HepG2 (cell line): ENCODE measurements around the gene SPANXN4. TPM values are rescaled to one million over a fixed set of nuclear protein-coding genes. Genes with fewer than 3 reads are reported as not detected.

Experiments
- ATAC-seq: fragments of 200-7000 bp; cut with Tn5 transposase; 3 replicates; pipeline ENCODE4 v1.9.1; 2020; ENCODE audit warnings: mild to moderate bottlenecking, moderate library complexity
- BruUV-seq: library from RNA; stranded (reverse); fragments of 400-500 nt; replicated peaks from 2 replicates; lab custom pipeline; 2021; lab: Mats Ljungman, UMichigan
- CTCF ChIA-PET: fragments of 300-600 bp; formaldehyde crosslinking; extraction: SDS; loops from one replicate; lab custom pipeline; 2021; ENCODE audit warnings: low total read pairs, inconsistent platforms, low intra/inter-chr PET ratio; lab: Yijun Ruan, JAX
- POLR2A ChIA-PET: fragments of 350-600 bp; sonication (Branson Sonifier 250); formaldehyde crosslinking; loops from one replicate; lab custom pipeline; 2020; ENCODE audit warnings: antibody characterized with exemption, inconsistent platforms; lab: Yijun Ruan, JAX
- DNase-seq: peaks from one replicate; pipeline ENCODE4 v3.0.0-alpha.2; 2015; ENCODE audit warnings: low spot score
- FAIRE-seq: peaks from 3 replicates; lab custom pipeline; 2011; peaks lifted over from hg19 to GRCh38; lab: Jason Lieb, UNC
- H2AFZ ChIP-seq: one replicate; pipeline ENCODE4 v1.6.1; 2011; ENCODE audit warnings: low read length, inconsistent platforms
- H3K27ac ChIP-seq: fragments of 300-600 bp; 3 replicates; pipeline ENCODE4 v1.8.0; 2011; ENCODE audit warnings: mixed run types, mild to moderate bottlenecking, mixed read lengths, low read length, inconsistent platforms; ENCODE audit not compliant: insufficient read depth; ENCODE audit errors: extremely low read length
- H3K27me3 ChIP-seq, 2 experiments: fragments of 200-600 bp in 1 of 2; 2 replicates in 1 of 2; 3 replicates in 1 of 2; pipeline versions ENCODE4 v1.6.0 to v1.8.0; 2011; ENCODE audit warnings: low read length in 2 of 2, mild to moderate bottlenecking in 2 of 2, moderate library complexity in 2 of 2, inconsistent platforms in 1 of 2; ENCODE audit not compliant: insufficient read depth in 2 of 2, control insufficient read depth in 1 of 2
- H3K36me3 ChIP-seq, 2 experiments: fragments of 200-600 bp in 1 of 2; replicated peaks in 1 of 2; 2 replicates in 1 of 2; 3 replicates in 1 of 2; pipeline versions ENCODE4 v1.5.1 to v1.8.0; 2011; ENCODE audit warnings: low read length in 2 of 2, inconsistent platforms in 1 of 2; ENCODE audit not compliant: insufficient read depth in 2 of 2, control insufficient read depth in 1 of 2
- H3K4me1 ChIP-seq: 2 replicates; pipeline ENCODE4 v1.5.1; 2012; ENCODE audit warnings: low read length, inconsistent platforms; ENCODE audit not compliant: insufficient read depth
- H3K4me2 ChIP-seq: 2 replicates; pipeline ENCODE4 v1.6.0; 2011; ENCODE audit warnings: low read depth, low read length, inconsistent platforms
- H3K4me3 ChIP-seq, 3 experiments: fragments of 200-600 bp in 1 of 3; sonication (generic), shearing (Covaris generic) in 1 of 3; replicated peaks in 1 of 3; 2 replicates each; pipeline ENCODE4 v1.5.1; 2011 to 2016; ENCODE audit warnings: low read length in 3 of 3, inconsistent platforms in 2 of 3, low read depth in 2 of 3, mild to moderate bottlenecking in 2 of 3, control low read depth in 1 of 3, mixed read lengths in 1 of 3; ENCODE audit not compliant: insufficient read depth in 1 of 3
- H3K79me2 ChIP-seq: one replicate; pipeline ENCODE4 v1.6.1; 2011; ENCODE audit warnings: low read length, inconsistent platforms; ENCODE audit not compliant: insufficient read depth
- H3K9ac ChIP-seq: 2 replicates; pipeline ENCODE4 v1.6.0; 2011; ENCODE audit warnings: mild to moderate bottlenecking, low read depth, low read length, inconsistent platforms; ENCODE audit not compliant: insufficient read depth
- H3K9me3 ChIP-seq: 2 replicates; pipeline ENCODE4 v1.5.1; 2012; ENCODE audit warnings: mild to moderate bottlenecking, low read length
- H4K20me1 ChIP-seq: 2 replicates; pipeline ENCODE4 v1.6.0; 2011; ENCODE audit warnings: inconsistent platforms, mild to moderate bottlenecking, low read length, moderate library complexity; ENCODE audit not compliant: insufficient read depth
- ARNTL ChIP-seq: sonication (generic); formaldehyde crosslinking; IDR thresholded peaks from 2 replicates; pipeline ENCODE4 v1.4.0; 2020; ENCODE audit warnings: mild to moderate bottlenecking, missing genetic modification reagents
- BORCS8-MEF2B ChIP-seq: sonication (generic); formaldehyde crosslinking; IDR thresholded peaks from 2 replicates; pipeline ENCODE4 v1.8.0; 2022; ENCODE audit warnings: mild to moderate bottlenecking, missing genetic modification reagents
- CEBPB ChIP-seq: IDR thresholded peaks from 2 replicates; pipeline ENCODE4 v1.6.1; 2011; ENCODE audit warnings: low read depth, low read length, improper control_type of control experiment, borderline replicate concordance
- MLLT10 ChIP-seq: sonication (generic); formaldehyde crosslinking; IDR thresholded peaks from 2 replicates; pipeline ENCODE4 v1.4.0; 2020; ENCODE audit warnings: missing genetic modification reagents
- SAFB2 ChIP-seq: sonication (generic); formaldehyde crosslinking; IDR thresholded peaks from 2 replicates; pipeline ENCODE4 v1.5.1; 2020; ENCODE audit warnings: missing genetic modification reagents, low read depth, mild to moderate bottlenecking, borderline replicate concordance
- SIN3B ChIP-seq: fragments of 150-350 bp; IDR thresholded peaks from 2 replicates; pipeline ENCODE4 v1.6.1; 2014; ENCODE audit warnings: low read length
- SRSF9 ChIP-seq: fragments of 200-400 bp; formaldehyde crosslinking; IDR thresholded peaks from 2 replicates; pipeline ENCODE4 v1.6.1; 2018; ENCODE audit warnings: borderline replicate concordance, mild to moderate bottlenecking, low read depth, low read length; ENCODE audit not compliant: insufficient read depth, poor library complexity, severe bottlenecking
- THAP11 ChIP-seq: IDR thresholded peaks from 2 replicates; pipeline ENCODE4 v1.6.1; 2016; ENCODE audit warnings: missing biosample characterization, missing genetic modification reagents
- ZNF546 ChIP-seq: sonication (generic); formaldehyde crosslinking; conservative IDR thresholded peaks from 2 replicates; pipeline ENCODE4 v1.8.1; 2023; ENCODE audit warnings: mild to moderate bottlenecking, missing genetic modification reagents
- ZNF562 ChIP-seq: sonication (generic); formaldehyde crosslinking; IDR thresholded peaks from 2 replicates; pipeline ENCODE4 v1.8.0; 2022; ENCODE audit warnings: missing genetic modification reagents, borderline replicate concordance
- ZNF597 ChIP-seq: sonication (generic); formaldehyde crosslinking; IDR thresholded peaks from 2 replicates; pipeline ENCODE4 v1.5.0; 2020; ENCODE audit warnings: missing genetic modification reagents
- ZNF678 ChIP-seq: sonication (generic); formaldehyde crosslinking; IDR thresholded peaks from 2 replicates; pipeline ENCODE4 v1.4.0; 2020; ENCODE audit warnings: mild to moderate bottlenecking, missing genetic modification reagents
- WGBS: methylation state at CpG from one replicate; pipeline ENCODE4 v1.1.6; 2017; ENCODE audit warnings: low lambda C conversion rate; 5-methylcytosine and 5-hydroxymethylcytosine counted together
- in situ Hi-C: cut with HindIII; loops from 2 replicates; pipeline ENCODE4 v1.10.0; 2017; ENCODE audit warnings: low pct_unique_long_range_greater_than_20kb; ENCODE audit not compliant: extremely low pct_ligation_motif_present
- intact Hi-C: fragments of 100-400 bp; cut with micrococcal nuclease; formaldehyde crosslinking; loops from one replicate; pipeline ENCODE4 v1.10.0; 2022; ENCODE audit not compliant: unreplicated experiment
- polyA plus RNA-seq, 8 experiments: library from polyadenylated mRNA; depleted of rRNA in 3 of 8; stranded (reverse) in 7 of 8; unstranded in 1 of 8; fragments of >200 nt; fragmentation: Illumina TruSeq in 4 of 8; extraction: Trizol in 4 of 8; gene quantifications; 2 replicates each; pipeline versions ENCODE4 v1.2.1 to v1.2.3, GENCODE V29; 2011 to 2016; ENCODE audit warnings: low read depth in 4 of 8, missing spikeins in 1 of 8, mixed read lengths in 1 of 8; ENCODE audit not compliant: insufficient read depth in 1 of 8
- total RNA-seq, 5 experiments: library from RNA; depleted of rRNA; stranded (reverse); fragments of >200 nt; fragmentation: Illumina TruSeq; extraction: Trizol; gene quantifications; 2 replicates each; pipeline ENCODE4 v1.2.3, GENCODE V29; 2016; ENCODE audit warnings: low read depth in 1 of 5
- TF ChIP-seq, protein P1 (sequence below): sonication (generic); formaldehyde crosslinking; IDR thresholded peaks from 2 replicates; pipeline ENCODE4 v1.4.0; 2020; ENCODE audit warnings: mild to moderate bottlenecking, missing genetic modification reagents, borderline replicate concordance

SPANXN4 gene
- total and polyA plus RNA-seq, 2 of the 13 experiments (the other 11 are each of a cell fraction or from before 2014, with no cell fraction given), result not detected

GRCh38 chrX:142998447-142999198, 27.1 kb upstream of the SPANXN4 start (continued):
- TF ChIP-seq, protein P1, sequence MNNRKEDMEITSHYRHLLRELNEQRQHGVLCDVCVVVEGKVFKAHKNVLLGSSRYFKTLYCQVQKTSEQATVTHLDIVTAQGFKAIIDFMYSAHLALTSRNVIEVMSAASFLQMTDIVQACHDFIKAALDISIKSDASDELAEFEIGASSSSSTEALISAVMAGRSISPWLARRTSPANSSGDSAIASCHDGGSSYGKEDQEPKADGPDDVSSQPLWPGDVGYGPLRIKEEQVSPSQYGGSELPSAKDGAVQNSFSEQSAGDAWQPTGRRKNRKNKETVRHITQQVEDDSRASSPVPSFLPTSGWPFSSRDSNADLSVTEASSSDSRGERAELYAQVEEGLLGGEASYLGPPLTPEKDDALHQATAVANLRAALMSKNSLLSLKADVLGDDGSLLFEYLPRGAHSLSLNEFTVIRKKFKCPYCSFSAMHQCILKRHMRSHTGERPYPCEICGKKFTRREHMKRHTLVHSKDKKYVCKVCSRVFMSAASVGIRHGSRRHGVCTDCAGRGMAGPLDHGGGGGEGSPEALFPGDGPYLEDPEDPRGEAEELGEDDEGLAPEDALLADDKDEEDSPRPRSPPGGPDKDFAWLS, result no peak
- TF ChIP-seq, all 625 proteins: peak for 0

- POLR2A ChIA-PET, result no interaction called here
- WGBS, result 16% methylated on average over 6 of the region's 6 CpGs
Observed at GRCh38 chrX:142999199-142999701, 26.5 kb upstream of the SPANXN4 start.

DNA sequence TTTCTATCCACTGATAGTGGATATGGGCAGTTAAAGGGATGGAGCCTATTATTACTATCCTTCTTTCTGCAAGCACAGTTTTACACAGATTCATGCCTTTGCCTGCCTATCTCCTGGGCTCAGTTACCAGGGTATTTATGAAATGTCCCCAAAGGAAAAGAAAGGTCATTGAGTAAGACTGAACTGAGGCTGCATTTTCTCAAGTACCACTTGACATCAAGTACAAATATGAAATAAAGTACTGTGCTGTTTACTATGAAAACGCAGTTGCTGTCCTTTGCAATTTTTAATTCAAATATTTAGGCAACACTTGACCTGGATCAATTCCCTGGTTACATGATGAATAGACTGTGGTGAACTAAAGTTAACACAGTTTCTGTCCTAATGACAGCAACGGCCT, 23.5 kb upstream of the SPANXN4 start:
- no peak for FAIRE-seq
- no peak for DNase-seq
- BruUV-seq, result no TSS peak
- TF ChIP-seq SAFB2 (CRISPR knock-in tag) (no peak), ZNF678 (CRISPR knock-in tag) (no peak), SRSF9 (no peak), ZNF562 (CRISPR knock-in tag) (no peak), BORCS8-MEF2B (CRISPR knock-in tag) (no peak), ARNTL (CRISPR knock-in tag) (no peak), ZNF546 (CRISPR knock-in tag) (no peak), ZNF597 (CRISPR knock-in tag) (no peak), THAP11 (CRISPR knock-in tag) (no peak), SIN3B (no peak)

More at GRCh38 chrX:142999199-142999701, 26.5 kb upstream of the SPANXN4 start:
- intact Hi-C loops, result no loop called here
- Histone ChIP-seq H3K4me1 (no peaks in the 10 kb centered on the region), H3K36me3 (no peaks in the 10 kb centered on the region), H3K4me2 (no peak overlapping the region), H3K9ac (no peak overlapping the region), H3K27me3 (no peaks in the 10 kb centered on the region), H3K27ac (no peak overlapping the region), H3K9me3 (peaks cover 58% of the 10 kb centered on the region), H4K20me1 (no peaks in the 10 kb centered on the region), H3K4me3 (no peak overlapping the region), H3K79me2 (no peaks in the 10 kb centered on the region), H2AFZ (no peak overlapping the region)
- BruUV-seq, result no TSS peak
- DNase-seq (no peak), ATAC-seq (no peak), FAIRE-seq (no peak)
- TF ChIP-seq CEBPB, result peak; percentile 75
- TF ChIP-seq MLLT10 (CRISPR knock-in tag), result no peak
- in situ Hi-C loops, result no loop called here
- CTCF ChIA-PET, result no interaction called here

More for the DNA sequence above, 23.5 kb upstream of the SPANXN4 start:
- no peak for ATAC-seq
- peaks cover 60% of the 10 kb centered on the region for H3K9me3 ChIP-seq
- ChIA-PET CTCF (no interaction called here), POLR2A (no interaction called here)
- no peaks in the 10 kb centered on the region for H3K36me3 ChIP-seq
- WGBS, result 6% methylated on average over 2 of the region's 2 CpGs
- H3K9ac ChIP-seq, result no peak overlapping the region
- no peaks in the 10 kb centered on the region for H3K4me1 ChIP-seq
- H2AFZ ChIP-seq, result no peak overlapping the region
- no peak overlapping the region for H3K27ac ChIP-seq
- intact Hi-C loops (no loop called here), in situ Hi-C loops (no loop called here)
- no peak overlapping the region for H3K4me3 ChIP-seq
- H3K27me3 ChIP-seq, result no peaks in the 10 kb centered on the region
- no peak overlapping the region for H3K4me2 ChIP-seq
- H3K79me2 ChIP-seq, result no peaks in the 10 kb centered on the region
- no peaks in the 10 kb centered on the region for H4K20me1 ChIP-seq
